ENCODE measurements around the gene SENP3.

- TF ChIP-seq CTCF (IDR thresholded peaks at IDR 0.05; ENCODE audit: poor library complexity) (no peak), EZH2 (IDR thresholded peaks at IDR 0.05; ENCODE audit: borderline replicate concordance) (no peak)
These were observed 6.3 kb upstream of the SENP3 start for GRCh38 chr17:7555320-7555948.
